Loucy (cell line): ENCODE data around the gene FOXP1.

Source experiments
- EZH2phosphoT487 ChIP-seq: fragments of 200-600 bp; IDR thresholded peaks from 2 replicates; pipeline ENCODE4 v1.6.1; 2018; ENCODE audit warnings: antibody characterized with exemption, mild to moderate bottlenecking, moderate library complexity, borderline replicate concordance
- TF ChIP-seq, protein P1 (sequence below): fragments of 200-600 bp; sonication (generic); conservative IDR thresholded peaks from 2 replicates; pipeline ENCODE4 v1.5.1; 2014; ENCODE audit warnings: mild to moderate bottlenecking, antibody characterized with exemption, low read length

- TF ChIP-seq, protein P1, sequence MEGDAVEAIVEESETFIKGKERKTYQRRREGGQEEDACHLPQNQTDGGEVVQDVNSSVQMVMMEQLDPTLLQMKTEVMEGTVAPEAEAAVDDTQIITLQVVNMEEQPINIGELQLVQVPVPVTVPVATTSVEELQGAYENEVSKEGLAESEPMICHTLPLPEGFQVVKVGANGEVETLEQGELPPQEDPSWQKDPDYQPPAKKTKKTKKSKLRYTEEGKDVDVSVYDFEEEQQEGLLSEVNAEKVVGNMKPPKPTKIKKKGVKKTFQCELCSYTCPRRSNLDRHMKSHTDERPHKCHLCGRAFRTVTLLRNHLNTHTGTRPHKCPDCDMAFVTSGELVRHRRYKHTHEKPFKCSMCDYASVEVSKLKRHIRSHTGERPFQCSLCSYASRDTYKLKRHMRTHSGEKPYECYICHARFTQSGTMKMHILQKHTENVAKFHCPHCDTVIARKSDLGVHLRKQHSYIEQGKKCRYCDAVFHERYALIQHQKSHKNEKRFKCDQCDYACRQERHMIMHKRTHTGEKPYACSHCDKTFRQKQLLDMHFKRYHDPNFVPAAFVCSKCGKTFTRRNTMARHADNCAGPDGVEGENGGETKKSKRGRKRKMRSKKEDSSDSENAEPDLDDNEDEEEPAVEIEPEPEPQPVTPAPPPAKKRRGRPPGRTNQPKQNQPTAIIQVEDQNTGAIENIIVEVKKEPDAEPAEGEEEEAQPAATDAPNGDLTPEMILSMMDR, result no peak
- no peak for TF ChIP-seq EZH2phosphoT487
Measured at GRCh38 chr3:71346061-71346460, 237.5 kb downstream of the FOXP1 start.
